Measurements from ENCODE around the gene ADAMTS4. TPM values are rescaled to one million over a fixed set of nuclear protein-coding genes. Genes with fewer than 3 reads are reported as not detected.

ADAMTS4 gene
- total RNA-seq, 1 donor from 2014 or later: 109 TPM

DNA sequence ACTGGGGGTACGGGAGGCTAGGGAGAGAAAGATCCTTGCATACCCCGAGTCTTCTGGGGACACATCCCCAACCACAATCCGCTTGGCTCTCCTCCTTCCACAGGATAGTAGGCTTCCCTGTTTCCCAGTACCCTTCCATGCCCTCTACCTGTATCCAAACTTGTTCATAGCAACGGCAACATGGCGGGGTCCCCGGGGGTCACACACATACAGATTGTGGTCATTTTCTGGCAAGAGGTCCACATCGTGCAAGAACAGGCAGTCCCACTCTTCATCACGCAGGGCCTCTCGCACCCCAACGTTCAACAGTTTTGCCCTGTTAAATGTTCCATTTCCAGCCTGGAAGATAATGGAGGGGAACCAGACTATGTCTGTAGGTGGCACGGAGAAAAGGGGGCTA is 25.1 kb downstream of the ADAMTS4 start:
- no peak for DNase-seq (ENCODE audit: low spot score in 2 of 2)
- H3K4me3 ChIP-seq: no peak overlapping the region
- TF ChIP-seq, protein P1, sequence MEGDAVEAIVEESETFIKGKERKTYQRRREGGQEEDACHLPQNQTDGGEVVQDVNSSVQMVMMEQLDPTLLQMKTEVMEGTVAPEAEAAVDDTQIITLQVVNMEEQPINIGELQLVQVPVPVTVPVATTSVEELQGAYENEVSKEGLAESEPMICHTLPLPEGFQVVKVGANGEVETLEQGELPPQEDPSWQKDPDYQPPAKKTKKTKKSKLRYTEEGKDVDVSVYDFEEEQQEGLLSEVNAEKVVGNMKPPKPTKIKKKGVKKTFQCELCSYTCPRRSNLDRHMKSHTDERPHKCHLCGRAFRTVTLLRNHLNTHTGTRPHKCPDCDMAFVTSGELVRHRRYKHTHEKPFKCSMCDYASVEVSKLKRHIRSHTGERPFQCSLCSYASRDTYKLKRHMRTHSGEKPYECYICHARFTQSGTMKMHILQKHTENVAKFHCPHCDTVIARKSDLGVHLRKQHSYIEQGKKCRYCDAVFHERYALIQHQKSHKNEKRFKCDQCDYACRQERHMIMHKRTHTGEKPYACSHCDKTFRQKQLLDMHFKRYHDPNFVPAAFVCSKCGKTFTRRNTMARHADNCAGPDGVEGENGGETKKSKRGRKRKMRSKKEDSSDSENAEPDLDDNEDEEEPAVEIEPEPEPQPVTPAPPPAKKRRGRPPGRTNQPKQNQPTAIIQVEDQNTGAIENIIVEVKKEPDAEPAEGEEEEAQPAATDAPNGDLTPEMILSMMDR (IDR thresholded peaks at IDR 0.05): no peak
- H3K27me3 ChIP-seq: no peaks in the 10 kb centered on the region
- peaks cover 47 to 63% of the 10 kb centered on the region in 2 donors for H3K36me3 ChIP-seq
- H3K9me3 ChIP-seq: no peaks in the 10 kb centered on the region
- intact Hi-C loops (cut with DNase I): no loop called here
- peak overlapping the region in 1 of 2 donors; percentile 22 for H3K27ac ChIP-seq
- H3K4me1 ChIP-seq: peaks cover 0 to 19% of the 10 kb centered on the region in 2 donors

DNA sequence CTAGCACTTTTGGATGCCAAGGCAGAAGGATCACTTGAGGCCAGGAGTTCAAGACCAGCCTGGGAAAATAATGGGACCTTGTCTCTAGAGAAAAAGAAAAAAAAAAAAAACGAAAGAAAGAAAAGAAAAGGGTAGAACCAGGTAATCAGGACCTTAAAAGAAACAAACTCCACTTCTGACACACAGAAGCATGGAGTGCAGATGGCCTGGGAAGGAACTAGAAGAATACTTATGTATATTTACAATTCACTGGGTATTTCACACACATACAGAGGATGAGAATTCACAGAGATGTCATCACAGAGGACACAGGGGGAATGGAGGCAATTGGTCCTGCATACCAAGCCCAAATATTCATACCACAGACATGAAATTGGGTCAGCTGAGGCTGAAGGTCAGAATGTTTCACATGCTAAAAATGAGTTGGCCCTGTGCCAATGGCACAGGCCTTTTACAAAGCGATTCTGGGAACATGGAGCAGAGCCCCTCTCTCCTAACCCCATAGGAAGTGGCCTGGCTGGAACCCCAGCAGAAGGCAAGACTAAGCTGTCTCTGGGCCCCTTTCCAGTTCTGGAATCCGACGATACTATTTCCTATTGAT is 26.0 kb downstream of the ADAMTS4 start:
- no peak overlapping the region for H3K4me3 ChIP-seq
- intact Hi-C loops (cut with DNase I): no loop called here
- peak overlapping the region in 1 of 2 donors; percentile 22 for H3K27ac ChIP-seq
- H3K36me3 ChIP-seq: peaks cover 47 to 64% of the 10 kb centered on the region in 2 donors
- no peak for DNase-seq (ENCODE audit: low spot score in 2 of 2)
- TF ChIP-seq, protein P1 (IDR thresholded peaks at IDR 0.05): no peak
- H3K4me1 ChIP-seq: peaks cover 0 to 17% of the 10 kb centered on the region in 2 donors
- no peaks in the 10 kb centered on the region for H3K27me3 ChIP-seq
- H3K9me3 ChIP-seq: no peaks in the 10 kb centered on the region

GRCh38 chr1:161172349-161172748 is 26.5 kb downstream of the ADAMTS4 start:
- H3K27ac ChIP-seq: peak overlapping the region in 1 of 2 donors; percentile 22
- peaks cover 0 to 14% of the 10 kb centered on the region in 2 donors for H3K4me1 ChIP-seq
- peaks cover 47 to 64% of the 10 kb centered on the region in 2 donors for H3K36me3 ChIP-seq
- no peaks in the 10 kb centered on the region for H3K27me3 ChIP-seq
- no peak for DNase-seq (ENCODE audit: low spot score in 2 of 2)
- no peaks in the 10 kb centered on the region for H3K9me3 ChIP-seq
- H3K4me3 ChIP-seq: no peak overlapping the region
- TF ChIP-seq, protein P1 (IDR thresholded peaks at IDR 0.05): no peak
- intact Hi-C loops (cut with DNase I): no loop called here

- H3K27ac ChIP-seq: no peak overlapping the region
- TF ChIP-seq, protein P1 (IDR thresholded peaks at IDR 0.05): no peak
- no peaks in the 10 kb centered on the region for H3K27me3 ChIP-seq
- intact Hi-C loops (cut with DNase I): no loop called here
- no peak for DNase-seq (ENCODE audit: low spot score in 2 of 2)
- H3K36me3 ChIP-seq: peaks cover 47 to 64% of the 10 kb centered on the region in 2 donors
- H3K4me1 ChIP-seq: peaks cover 3 to 18% of the 10 kb centered on the region in 2 donors
- no peak overlapping the region for H3K4me3 ChIP-seq
- no peaks in the 10 kb centered on the region for H3K9me3 ChIP-seq
Observed at GRCh38 chr1:161171696-161172095, 27.2 kb downstream of the ADAMTS4 start.

GRCh38 chr1:161171191-161171590 is 27.7 kb downstream of the ADAMTS4 start:
- TF ChIP-seq, protein P1 (IDR thresholded peaks at IDR 0.05): no peak
- Histone ChIP-seq H3K36me3 (peaks cover 47 to 64% of the 10 kb centered on the region in 2 donors), H3K27me3 (no peaks in the 10 kb centered on the region), H3K4me3 (no peak overlapping the region), H3K9me3 (no peaks in the 10 kb centered on the region), H3K4me1 (peaks cover 3 to 13% of the 10 kb centered on the region in 2 donors), H3K27ac (no peak overlapping the region)
- DNase-seq (ENCODE audit: low spot score in 2 of 2): no peak
- intact Hi-C loops (cut with DNase I): no loop called here

All from ascending aorta (tissue), 2 donors.